HepG2 (cell line): Measurements from ENCODE around the gene PRCP. TPM values are rescaled to one million over a fixed set of nuclear protein-coding genes. Genes with fewer than 3 reads are reported as not detected.

ENCODE experiments used
- ATAC-seq: fragments of 200-7000 bp; cut with Tn5 transposase; 3 replicates; pipeline ENCODE4 v1.9.1; 2020; ENCODE audit warnings: mild to moderate bottlenecking, moderate library complexity
- BruUV-seq: library from RNA; stranded (reverse); fragments of 400-500 nt; replicated peaks from 2 replicates; lab custom pipeline; 2021; lab: Mats Ljungman, UMichigan
- CTCF ChIA-PET: fragments of 300-600 bp; formaldehyde crosslinking; extraction: SDS; loops from one replicate; lab custom pipeline; 2021; ENCODE audit warnings: low total read pairs, inconsistent platforms, low intra/inter-chr PET ratio; lab: Yijun Ruan, JAX
- POLR2A ChIA-PET: fragments of 350-600 bp; sonication (Branson Sonifier 250); formaldehyde crosslinking; loops from one replicate; lab custom pipeline; 2020; ENCODE audit warnings: antibody characterized with exemption, inconsistent platforms; lab: Yijun Ruan, JAX
- DNase-seq: peaks from one replicate; pipeline ENCODE4 v3.0.0-alpha.2; 2015; ENCODE audit warnings: low spot score
- FAIRE-seq: peaks from 3 replicates; lab custom pipeline; 2011; peaks lifted over from hg19 to GRCh38; lab: Jason Lieb, UNC
- H2AFZ ChIP-seq: one replicate; pipeline ENCODE4 v1.6.1; 2011; ENCODE audit warnings: low read length, inconsistent platforms
- H3K27ac ChIP-seq: fragments of 300-600 bp; 3 replicates; pipeline ENCODE4 v1.8.0; 2011; ENCODE audit warnings: mixed run types, mild to moderate bottlenecking, mixed read lengths, low read length, inconsistent platforms; ENCODE audit not compliant: insufficient read depth; ENCODE audit errors: extremely low read length
- H3K27me3 ChIP-seq, 2 experiments: fragments of 200-600 bp in 1 of 2; 2 replicates in 1 of 2; 3 replicates in 1 of 2; pipeline versions ENCODE4 v1.6.0 to v1.8.0; 2011; ENCODE audit warnings: low read length in 2 of 2, mild to moderate bottlenecking in 2 of 2, moderate library complexity in 2 of 2, inconsistent platforms in 1 of 2; ENCODE audit not compliant: insufficient read depth in 2 of 2, control insufficient read depth in 1 of 2
- H3K36me3 ChIP-seq, 2 experiments: fragments of 200-600 bp in 1 of 2; replicated peaks in 1 of 2; 2 replicates in 1 of 2; 3 replicates in 1 of 2; pipeline versions ENCODE4 v1.5.1 to v1.8.0; 2011; ENCODE audit warnings: low read length in 2 of 2, inconsistent platforms in 1 of 2; ENCODE audit not compliant: insufficient read depth in 2 of 2, control insufficient read depth in 1 of 2
- H3K4me1 ChIP-seq: 2 replicates; pipeline ENCODE4 v1.5.1; 2012; ENCODE audit warnings: low read length, inconsistent platforms; ENCODE audit not compliant: insufficient read depth
- H3K4me2 ChIP-seq: 2 replicates; pipeline ENCODE4 v1.6.0; 2011; ENCODE audit warnings: low read depth, low read length, inconsistent platforms
- H3K4me3 ChIP-seq, 3 experiments: fragments of 200-600 bp in 1 of 3; sonication (generic), shearing (Covaris generic) in 1 of 3; replicated peaks in 1 of 3; 2 replicates each; pipeline ENCODE4 v1.5.1; 2011 to 2016; ENCODE audit warnings: low read length in 3 of 3, inconsistent platforms in 2 of 3, low read depth in 2 of 3, mild to moderate bottlenecking in 2 of 3, control low read depth in 1 of 3, mixed read lengths in 1 of 3; ENCODE audit not compliant: insufficient read depth in 1 of 3
- H3K79me2 ChIP-seq: one replicate; pipeline ENCODE4 v1.6.1; 2011; ENCODE audit warnings: low read length, inconsistent platforms; ENCODE audit not compliant: insufficient read depth
- H3K9ac ChIP-seq: 2 replicates; pipeline ENCODE4 v1.6.0; 2011; ENCODE audit warnings: mild to moderate bottlenecking, low read depth, low read length, inconsistent platforms; ENCODE audit not compliant: insufficient read depth
- H3K9me3 ChIP-seq: 2 replicates; pipeline ENCODE4 v1.5.1; 2012; ENCODE audit warnings: mild to moderate bottlenecking, low read length
- H4K20me1 ChIP-seq: 2 replicates; pipeline ENCODE4 v1.6.0; 2011; ENCODE audit warnings: inconsistent platforms, mild to moderate bottlenecking, low read length, moderate library complexity; ENCODE audit not compliant: insufficient read depth
- ARHGAP35 ChIP-seq: sonication (generic); formaldehyde crosslinking; IDR thresholded peaks from 2 replicates; pipeline ENCODE4 v1.9.0; 2022; ENCODE audit warnings: mild to moderate bottlenecking, inconsistent platforms, moderate library complexity, missing genetic modification reagents, borderline replicate concordance
- ZBTB7A ChIP-seq: sonication (generic); formaldehyde crosslinking; IDR thresholded peaks from 2 replicates; pipeline ENCODE4 v1.8.0; 2022; ENCODE audit warnings: mild to moderate bottlenecking, missing genetic modification reagents
- WGBS: methylation state at CpG from one replicate; pipeline ENCODE4 v1.1.6; 2017; ENCODE audit warnings: low lambda C conversion rate; 5-methylcytosine and 5-hydroxymethylcytosine counted together
- in situ Hi-C: cut with HindIII; loops from 2 replicates; pipeline ENCODE4 v1.10.0; 2017; ENCODE audit warnings: low pct_unique_long_range_greater_than_20kb; ENCODE audit not compliant: extremely low pct_ligation_motif_present
- intact Hi-C: fragments of 100-400 bp; cut with micrococcal nuclease; formaldehyde crosslinking; loops from one replicate; pipeline ENCODE4 v1.10.0; 2022; ENCODE audit not compliant: unreplicated experiment
- polyA plus RNA-seq, 8 experiments: library from polyadenylated mRNA; depleted of rRNA in 3 of 8; stranded (reverse) in 7 of 8; unstranded in 1 of 8; fragments of >200 nt; fragmentation: Illumina TruSeq in 4 of 8; extraction: Trizol in 4 of 8; gene quantifications; 2 replicates each; pipeline versions ENCODE4 v1.2.1 to v1.2.3, GENCODE V29; 2011 to 2016; ENCODE audit warnings: low read depth in 4 of 8, missing spikeins in 1 of 8, mixed read lengths in 1 of 8; ENCODE audit not compliant: insufficient read depth in 1 of 8
- total RNA-seq, 5 experiments: library from RNA; depleted of rRNA; stranded (reverse); fragments of >200 nt; fragmentation: Illumina TruSeq; extraction: Trizol; gene quantifications; 2 replicates each; pipeline ENCODE4 v1.2.3, GENCODE V29; 2016; ENCODE audit warnings: low read depth in 1 of 5
- TF ChIP-seq, protein P1 (sequence below): sonication (generic); formaldehyde crosslinking; IDR thresholded peaks from 2 replicates; pipeline ENCODE4 v1.4.0; 2020; ENCODE audit warnings: missing genetic modification reagents
- TF ChIP-seq, protein P2 (sequence below): IDR thresholded peaks from 2 replicates; pipeline ENCODE4 v1.6.1; 2018; ENCODE audit warnings: missing genetic modification reagents
- TF ChIP-seq, protein P3 (sequence below): sonication (generic); formaldehyde crosslinking; IDR thresholded peaks from 2 replicates; pipeline ENCODE4 v1.4.0; 2020; ENCODE audit warnings: missing genetic modification reagents

Gene PRCP
- total and polyA plus RNA-seq, 2 of the 13 experiments (the other 11 are each of a cell fraction or from before 2014, with no cell fraction given), result 84.2 to 105 TPM

DNA sequence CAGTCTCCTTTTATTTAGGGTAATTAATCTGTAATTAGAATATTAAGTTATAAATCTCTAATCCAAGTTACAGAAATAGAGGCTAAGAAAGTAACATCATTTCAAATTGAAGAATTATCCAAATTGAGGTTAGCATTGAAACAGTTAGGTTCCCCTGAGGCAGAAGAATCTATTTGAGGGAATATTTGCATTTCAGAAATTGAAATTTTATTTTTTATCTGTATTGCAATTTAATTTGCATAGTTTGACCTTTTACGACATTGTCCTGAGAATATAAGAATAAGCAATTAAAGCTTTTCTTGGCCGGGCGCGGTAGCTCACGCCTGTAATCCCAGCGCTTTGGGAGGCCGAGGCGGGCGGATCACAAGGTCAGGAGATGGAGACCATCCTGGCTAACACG lies 28.9 kb upstream of the PRCP start:
- H3K4me1 ChIP-seq, result no peaks in the 10 kb centered on the region
- no peak overlapping the region for H3K4me2 ChIP-seq
- in situ Hi-C loops, result no loop called here
- ATAC-seq, result no peak
- no peak for DNase-seq
- H3K36me3 ChIP-seq, result peaks cover 0 to 26% of the 10 kb centered on the region in 2 experiments; a peak in 2 of 5 replicates
- no peak overlapping the region for H3K4me3 ChIP-seq
- no peaks in the 10 kb centered on the region for H3K79me2 ChIP-seq
- no peak overlapping the region for H2AFZ ChIP-seq
- H3K27me3 ChIP-seq, result no peaks in the 10 kb centered on the region
- BruUV-seq, result no TSS peak
- no peak overlapping the region for H3K27ac ChIP-seq
- ChIA-PET CTCF (no interaction called here), POLR2A (no interaction called here)
- TF ChIP-seq ARHGAP35 (CRISPR knock-in tag) (no peak), ZBTB7A (CRISPR knock-in tag) (no peak)
- TF ChIP-seq, protein P1, sequence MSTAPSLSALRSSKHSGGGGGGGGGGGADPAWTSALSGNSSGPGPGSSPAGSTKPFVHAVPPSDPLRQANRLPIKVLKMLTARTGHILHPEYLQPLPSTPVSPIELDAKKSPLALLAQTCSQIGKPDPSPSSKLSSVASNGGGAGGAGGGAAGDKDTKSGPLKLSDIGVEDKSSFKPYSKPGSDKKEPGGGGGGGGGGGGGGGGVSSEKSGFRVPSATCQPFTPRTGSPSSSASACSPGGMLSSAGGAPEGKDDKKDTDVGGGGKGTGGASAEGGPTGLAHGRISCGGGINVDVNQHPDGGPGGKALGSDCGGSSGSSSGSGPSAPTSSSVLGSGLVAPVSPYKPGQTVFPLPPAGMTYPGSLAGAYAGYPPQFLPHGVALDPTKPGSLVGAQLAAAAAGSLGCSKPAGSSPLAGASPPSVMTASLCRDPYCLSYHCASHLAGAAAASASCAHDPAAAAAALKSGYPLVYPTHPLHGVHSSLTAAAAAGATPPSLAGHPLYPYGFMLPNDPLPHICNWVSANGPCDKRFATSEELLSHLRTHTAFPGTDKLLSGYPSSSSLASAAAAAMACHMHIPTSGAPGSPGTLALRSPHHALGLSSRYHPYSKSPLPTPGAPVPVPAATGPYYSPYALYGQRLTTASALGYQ (CRISPR knock-in tag), result no peak
- TF ChIP-seq, protein P2, sequence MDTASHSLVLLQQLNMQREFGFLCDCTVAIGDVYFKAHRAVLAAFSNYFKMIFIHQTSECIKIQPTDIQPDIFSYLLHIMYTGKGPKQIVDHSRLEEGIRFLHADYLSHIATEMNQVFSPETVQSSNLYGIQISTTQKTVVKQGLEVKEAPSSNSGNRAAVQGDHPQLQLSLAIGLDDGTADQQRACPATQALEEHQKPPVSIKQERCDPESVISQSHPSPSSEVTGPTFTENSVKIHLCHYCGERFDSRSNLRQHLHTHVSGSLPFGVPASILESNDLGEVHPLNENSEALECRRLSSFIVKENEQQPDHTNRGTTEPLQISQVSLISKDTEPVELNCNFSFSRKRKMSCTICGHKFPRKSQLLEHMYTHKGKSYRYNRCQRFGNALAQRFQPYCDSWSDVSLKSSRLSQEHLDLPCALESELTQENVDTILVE, result no peak
- TF ChIP-seq, protein P3, sequence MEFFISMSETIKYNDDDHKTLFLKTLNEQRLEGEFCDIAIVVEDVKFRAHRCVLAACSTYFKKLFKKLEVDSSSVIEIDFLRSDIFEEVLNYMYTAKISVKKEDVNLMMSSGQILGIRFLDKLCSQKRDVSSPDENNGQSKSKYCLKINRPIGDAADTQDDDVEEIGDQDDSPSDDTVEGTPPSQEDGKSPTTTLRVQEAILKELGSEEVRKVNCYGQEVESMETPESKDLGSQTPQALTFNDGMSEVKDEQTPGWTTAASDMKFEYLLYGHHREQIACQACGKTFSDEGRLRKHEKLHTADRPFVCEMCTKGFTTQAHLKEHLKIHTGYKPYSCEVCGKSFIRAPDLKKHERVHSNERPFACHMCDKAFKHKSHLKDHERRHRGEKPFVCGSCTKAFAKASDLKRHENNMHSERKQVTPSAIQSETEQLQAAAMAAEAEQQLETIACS (CRISPR knock-in tag), result no peak
- H3K9me3 ChIP-seq, result no peaks in the 10 kb centered on the region
- no peak overlapping the region for H3K9ac ChIP-seq
- 98% methylated on average over 10 of the region's 10 CpGs for WGBS
- no peak for FAIRE-seq
- intact Hi-C loops, result loop anchor here (5.0 kb wide), 1 partner anchor 143 kb away; the partner anchor contains the start of gene RAB30
- H4K20me1 ChIP-seq, result no peaks in the 10 kb centered on the region
